ENCODE results near the gene AHDC1. TPM values are rescaled to one million over a fixed set of nuclear protein-coding genes. Genes with fewer than 3 reads are reported as not detected.
A peak's percentile ranks its signal among the peaks of the same experiment; 100 is the strongest.
"Not testable (repeated sequence)": the region's sequence is repeated elsewhere in the genome, so short reads cannot be mapped to it uniquely, and the experiment has no call there.

The AHDC1 gene
- polyA plus RNA-seq, 1 experiment, result 3.0 TPM

- Histone ChIP-seq H3K27me3 (ENCODE audit: control insufficient read depth, insufficient read depth, low read length) (peaks cover 11% of the 10 kb centered on the region), H3K4me3 (ENCODE audit: low read depth, low read length) (no peak overlapping the region), H3K9me3 (ENCODE audit: control insufficient read depth, insufficient read depth, low read length) (no peaks in the 10 kb centered on the region), H3K27ac (ENCODE audit: low read depth, low read length) (no peak overlapping the region)
- POLR2A ChIA-PET, result no interaction called here
- DNase-seq (ENCODE audit: low read depth, low spot score), result no peak
- no peak for TF ChIP-seq CTCF (IDR thresholded peaks at IDR 0.05; ENCODE audit: low read depth, low read length)
- CTCF ChIA-PET, result interaction anchor here (0.5 to 1.8 kb wide), 5 partner anchors 18 to 278 kb away, joined by 3 to 11 read pairs (median 3); partner anchors contain the start of gene MAP3K6
Observed at GRCh38 chr1:27644369-27645070, 40.6 kb upstream of the AHDC1 start.

- H3K27ac ChIP-seq (ENCODE audit: low read depth, low read length), result no peak overlapping the region
- peak; percentile 90 for TF ChIP-seq CTCF (IDR thresholded peaks at IDR 0.05; ENCODE audit: low read depth, low read length)
- no peak overlapping the region for H3K4me3 ChIP-seq (ENCODE audit: low read depth, low read length)
- H3K27me3 ChIP-seq (ENCODE audit: control insufficient read depth, insufficient read depth, low read length), result peaks cover 11% of the 10 kb centered on the region
- POLR2A ChIA-PET, result no interaction called here
- CTCF ChIA-PET, result interaction anchor here (0.5 to 1.8 kb wide), 3 partner anchors 19 to 61 kb away, joined by 3 to 11 read pairs (median 4); no protein-coding TSS in a partner anchor
- no peaks in the 10 kb centered on the region for H3K9me3 ChIP-seq (ENCODE audit: control insufficient read depth, insufficient read depth, low read length)
- no peak for DNase-seq (ENCODE audit: low read depth, low spot score)
Observed at GRCh38 chr1:27643600-27644368, 39.8 kb upstream of the AHDC1 start.

GRCh38 chr1:27640514-27640913 is 36.6 kb upstream of the AHDC1 start:
- DNase-seq (ENCODE audit: low read depth, low spot score); H3K4me3 ChIP-seq (ENCODE audit: low read depth, low read length); H3K9me3 ChIP-seq (ENCODE audit: control insufficient read depth, insufficient read depth, low read length); H3K27ac ChIP-seq (ENCODE audit: low read depth, low read length); POLR2A ChIA-PET: not testable (repeated sequence)
- CTCF ChIA-PET, result interaction anchor here (1.3 kb wide), 1 partner anchor 22 kb away, joined by 3 read pairs; no protein-coding TSS in a partner anchor
- peaks cover 10% of the 10 kb centered on the region for H3K27me3 ChIP-seq (ENCODE audit: control insufficient read depth, insufficient read depth, low read length)

- TF ChIP-seq CTCF (IDR thresholded peaks at IDR 0.05; ENCODE audit: low read depth, low read length), result no peak
- Histone ChIP-seq H3K9me3 (ENCODE audit: control insufficient read depth, insufficient read depth, low read length) (no peaks in the 10 kb centered on the region; the same call in 1 of the 2 replicates), H3K27ac (ENCODE audit: low read depth, low read length) (no peak overlapping the region), H3K4me3 (ENCODE audit: low read depth, low read length) (no peak overlapping the region), H3K27me3 (ENCODE audit: control insufficient read depth, insufficient read depth, low read length) (peaks cover 22% of the 10 kb centered on the region)
- ChIA-PET CTCF (interaction anchor here (1.3 kb wide), 1 partner anchor 32 kb away, joined by 4 read pairs; no protein-coding TSS in a partner anchor), POLR2A (no interaction called here)
- no peak for DNase-seq (ENCODE audit: low read depth, low spot score)
Observed at GRCh38 chr1:27638805-27639204, 34.9 kb upstream of the AHDC1 start.

GRCh38 chr1:27638047-27638734 is 34.2 kb upstream of the AHDC1 start:
- Histone ChIP-seq H3K9me3 (ENCODE audit: control insufficient read depth, insufficient read depth, low read length) (no peaks in the 10 kb centered on the region; the same call in 1 of the 2 replicates), H3K27ac (ENCODE audit: low read depth, low read length) (no peak overlapping the region), H3K4me3 (ENCODE audit: low read depth, low read length) (no peak overlapping the region), H3K27me3 (ENCODE audit: control insufficient read depth, insufficient read depth, low read length) (peaks cover 25% of the 10 kb centered on the region)
- ChIA-PET CTCF (interaction anchor here (1.3 kb wide), 1 partner anchor 32 kb away, joined by 4 read pairs; no protein-coding TSS in a partner anchor), POLR2A (no interaction called here)
- TF ChIP-seq CTCF (IDR thresholded peaks at IDR 0.05; ENCODE audit: low read depth, low read length), result no peak
- DNase-seq (ENCODE audit: low read depth, low spot score), result no peak
